Nephron (organoid): ENCODE data around the gene ABCA8.

Experiments used
- H3K27ac Mint-ChIP-seq, 3 experiments: 2 replicates each; pipeline ENCODE4 v1.8.0; 2020; ENCODE audit warnings: mixed read lengths in 3 of 3, mild to moderate bottlenecking in 2 of 3, moderate library complexity in 1 of 3
- H3K27me3 Mint-ChIP-seq: 2 replicates; pipeline ENCODE4 v1.8.0; 2021; ENCODE audit warnings: low read depth, mild to moderate bottlenecking, moderate library complexity, mixed read lengths
- H3K36me3 Mint-ChIP-seq: 2 replicates; pipeline ENCODE4 v1.8.0; 2020; ENCODE audit warnings: low read depth, mixed read lengths
- H3K4me1 Mint-ChIP-seq: 2 replicates; pipeline ENCODE4 v1.8.0; 2020; ENCODE audit warnings: mixed read lengths
- H3K4me3 Mint-ChIP-seq, 3 experiments: 2 replicates each; pipeline ENCODE4 v1.8.0; 2020; ENCODE audit warnings: mild to moderate bottlenecking in 3 of 3, mixed read lengths in 3 of 3, moderate library complexity in 2 of 3
- H3K9me3 Mint-ChIP-seq: 2 replicates; pipeline ENCODE4 v1.8.0; 2020; ENCODE audit warnings: mixed read lengths
- CTCF ChIP-seq, 3 experiments: fragments of 200-600 bp; sonication (generic); IDR thresholded peaks; one replicate each; pipeline ENCODE4 v1.5.0; 2021; ENCODE audit warnings: antibody characterized with exemption in 3 of 3; ENCODE audit not compliant: unreplicated experiment in 3 of 3

The ABCA8 gene

DNA sequence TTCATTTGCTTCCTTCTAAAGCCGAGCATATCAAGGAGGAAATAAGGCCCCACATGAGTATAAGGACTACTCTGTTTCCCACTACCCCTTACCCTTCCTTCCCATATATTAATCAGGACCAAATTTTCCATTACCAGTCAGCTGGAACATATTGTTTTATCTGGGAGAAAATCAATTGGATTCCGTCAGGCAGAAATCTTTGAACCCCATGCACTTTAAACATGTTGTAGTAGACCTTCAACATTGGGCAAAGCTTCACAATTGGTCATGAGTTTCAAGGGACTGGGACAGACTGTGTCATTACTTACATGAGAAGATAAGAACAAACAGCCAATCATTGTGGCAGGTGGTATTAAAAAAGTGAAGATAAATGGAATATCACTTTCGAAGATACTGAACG, 70.3 kb downstream of the ABCA8 start:
- Mint-ChIP-seq H3K9me3 (peaks cover 10% of the 10 kb centered on the region), H3K4me3 (no peak overlapping the region), H3K36me3 (no peaks in the 10 kb centered on the region), H3K27ac (no peak overlapping the region), H3K27me3 (peaks cover 4% of the 10 kb centered on the region), H3K4me1 (no peaks in the 10 kb centered on the region)
- no peak for TF ChIP-seq CTCF (IDR thresholded peaks at IDR 0.05; ENCODE audit: unreplicated experiment in 3 of 3)

GRCh38 chr17:68878226-68878885, 76.8 kb downstream of the ABCA8 start:
- Mint-ChIP-seq H3K4me3 (no peak overlapping the region), H3K36me3 (peaks cover 5% of the 10 kb centered on the region), H3K27me3 (peaks cover 4% of the 10 kb centered on the region), H3K9me3 (peaks cover 41% of the 10 kb centered on the region), H3K4me1 (no peaks in the 10 kb centered on the region), H3K27ac (no peak overlapping the region)
- TF ChIP-seq CTCF (IDR thresholded peaks at IDR 0.05; ENCODE audit: unreplicated experiment in 3 of 3): no peak

- H3K4me3 Mint-ChIP-seq: no peak overlapping the region
- no peak overlapping the region for H3K27ac Mint-ChIP-seq
- TF ChIP-seq CTCF (IDR thresholded peaks at IDR 0.05; ENCODE audit: unreplicated experiment in 3 of 3): no peak
- H3K9me3 Mint-ChIP-seq: peaks cover 14% of the 10 kb centered on the region
- peaks cover 10% of the 10 kb centered on the region for H3K4me1 Mint-ChIP-seq
- peaks cover 6% of the 10 kb centered on the region for H3K27me3 Mint-ChIP-seq
- no peaks in the 10 kb centered on the region for H3K36me3 Mint-ChIP-seq
These were observed 83.7 kb downstream of the ABCA8 start for GRCh38 chr17:68871447-68871846.

- Mint-ChIP-seq H3K27me3 (peaks cover 3% of the 10 kb centered on the region), H3K9me3 (peaks cover 16% of the 10 kb centered on the region), H3K4me3 (no peak overlapping the region), H3K36me3 (no peaks in the 10 kb centered on the region), H3K4me1 (peaks cover 10% of the 10 kb centered on the region), H3K27ac (no peak overlapping the region)
- no peak for TF ChIP-seq CTCF (IDR thresholded peaks at IDR 0.05; ENCODE audit: unreplicated experiment in 3 of 3)
These were observed 84.2 kb downstream of the ABCA8 start for GRCh38 chr17:68870976-68871375.

- Mint-ChIP-seq H3K27me3 (peaks cover 3% of the 10 kb centered on the region), H3K4me1 (peaks cover 10% of the 10 kb centered on the region), H3K36me3 (no peaks in the 10 kb centered on the region), H3K27ac (no peak overlapping the region), H3K4me3 (no peak overlapping the region), H3K9me3 (peaks cover 16% of the 10 kb centered on the region)
- TF ChIP-seq CTCF (IDR thresholded peaks at IDR 0.05; ENCODE audit: unreplicated experiment in 3 of 3): no peak
These were observed 84.9 kb downstream of the ABCA8 start for GRCh38 chr17:68870161-68870826.

GRCh38 chr17:68868708-68869107, 86.5 kb downstream of the ABCA8 start:
- Mint-ChIP-seq H3K27me3 (peaks cover 3% of the 10 kb centered on the region), H3K4me1 (peaks cover 10% of the 10 kb centered on the region)
- no peak for TF ChIP-seq CTCF (IDR thresholded peaks at IDR 0.05; ENCODE audit: unreplicated experiment in 3 of 3)

More at GRCh38 chr17:68868708-68869107, 86.5 kb downstream of the ABCA8 start:
- peaks cover 7% of the 10 kb centered on the region for H3K9me3 Mint-ChIP-seq
- no peaks in the 10 kb centered on the region for H3K36me3 Mint-ChIP-seq
- no peak overlapping the region for H3K4me3 Mint-ChIP-seq
- H3K27ac Mint-ChIP-seq: peak overlapping the region in 1 of 3 experiments; percentile 0
